DMS53 treated with DMSO at 0.1 percent for 48 hours (cell line): ENCODE data around the gene DNAH17.

Experiments
- DNase-seq: peaks from one replicate; lab custom pipeline; 2025; ENCODE audit not compliant: unreplicated experiment; lab: John Stamatoyannopoulos, UW

Gene DNAH17, protein sequence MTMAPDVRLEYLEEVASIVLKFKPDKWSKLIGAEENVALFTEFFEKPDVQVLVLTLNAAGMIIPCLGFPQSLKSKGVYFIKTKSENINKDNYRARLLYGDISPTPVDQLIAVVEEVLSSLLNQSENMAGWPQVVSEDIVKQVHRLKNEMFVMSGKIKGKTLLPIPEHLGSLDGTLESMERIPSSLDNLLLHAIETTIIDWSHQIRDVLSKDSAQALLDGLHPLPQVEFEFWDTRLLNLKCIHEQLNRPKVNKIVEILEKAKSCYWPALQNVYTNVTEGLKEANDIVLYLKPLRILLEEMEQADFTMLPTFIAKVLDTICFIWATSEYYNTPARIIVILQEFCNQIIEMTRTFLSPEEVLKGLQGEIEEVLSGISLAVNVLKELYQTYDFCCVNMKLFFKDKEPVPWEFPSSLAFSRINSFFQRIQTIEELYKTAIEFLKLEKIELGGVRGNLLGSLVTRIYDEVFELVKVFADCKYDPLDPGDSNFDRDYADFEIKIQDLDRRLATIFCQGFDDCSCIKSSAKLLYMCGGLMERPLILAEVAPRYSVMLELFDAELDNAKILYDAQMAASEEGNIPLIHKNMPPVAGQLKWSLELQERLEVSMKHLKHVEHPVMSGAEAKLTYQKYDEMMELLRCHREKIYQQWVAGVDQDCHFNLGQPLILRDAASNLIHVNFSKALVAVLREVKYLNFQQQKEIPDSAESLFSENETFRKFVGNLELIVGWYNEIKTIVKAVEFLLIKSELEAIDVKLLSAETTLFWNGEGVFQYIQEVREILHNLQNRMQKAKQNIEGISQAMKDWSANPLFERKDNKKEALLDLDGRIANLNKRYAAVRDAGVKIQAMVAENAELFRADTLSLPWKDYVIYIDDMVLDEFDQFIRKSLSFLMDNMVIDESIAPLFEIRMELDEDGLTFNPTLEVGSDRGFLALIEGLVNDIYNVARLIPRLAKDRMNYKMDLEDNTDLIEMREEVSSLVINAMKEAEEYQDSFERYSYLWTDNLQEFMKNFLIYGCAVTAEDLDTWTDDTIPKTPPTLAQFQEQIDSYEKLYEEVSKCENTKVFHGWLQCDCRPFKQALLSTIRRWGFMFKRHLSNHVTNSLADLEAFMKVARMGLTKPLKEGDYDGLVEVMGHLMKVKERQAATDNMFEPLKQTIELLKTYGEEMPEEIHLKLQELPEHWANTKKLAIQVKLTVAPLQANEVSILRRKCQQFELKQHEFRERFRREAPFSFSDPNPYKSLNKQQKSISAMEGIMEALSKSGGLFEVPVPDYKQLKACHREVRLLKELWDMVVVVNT (N-terminal part only)

DNA sequence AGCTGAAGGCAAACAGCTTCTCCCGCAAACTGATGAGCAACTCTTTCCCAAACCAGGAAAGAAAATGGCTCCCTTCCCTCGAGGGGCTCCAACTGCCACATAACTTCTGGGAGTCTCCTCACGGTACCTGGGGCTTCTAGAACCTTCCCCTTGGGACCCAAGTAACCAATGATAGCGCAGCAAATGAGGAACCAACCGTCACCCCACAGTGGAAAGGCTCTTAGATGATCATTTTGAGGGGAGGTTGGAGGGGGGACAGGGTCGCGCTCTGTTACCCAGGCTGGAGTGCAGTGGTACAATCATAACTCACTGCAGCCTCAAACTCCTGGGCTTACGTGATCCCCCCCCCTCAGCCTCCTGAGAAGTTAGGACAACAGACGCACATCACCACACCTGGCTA is at the start of gene DNAH17:
DNAH17 (minus strand) TSS at position 101 of the 400 bp plus-strand sequence. CDS start 2,339 bp downstream, outside the sequence.
- DNase-seq = no peak

DNA sequence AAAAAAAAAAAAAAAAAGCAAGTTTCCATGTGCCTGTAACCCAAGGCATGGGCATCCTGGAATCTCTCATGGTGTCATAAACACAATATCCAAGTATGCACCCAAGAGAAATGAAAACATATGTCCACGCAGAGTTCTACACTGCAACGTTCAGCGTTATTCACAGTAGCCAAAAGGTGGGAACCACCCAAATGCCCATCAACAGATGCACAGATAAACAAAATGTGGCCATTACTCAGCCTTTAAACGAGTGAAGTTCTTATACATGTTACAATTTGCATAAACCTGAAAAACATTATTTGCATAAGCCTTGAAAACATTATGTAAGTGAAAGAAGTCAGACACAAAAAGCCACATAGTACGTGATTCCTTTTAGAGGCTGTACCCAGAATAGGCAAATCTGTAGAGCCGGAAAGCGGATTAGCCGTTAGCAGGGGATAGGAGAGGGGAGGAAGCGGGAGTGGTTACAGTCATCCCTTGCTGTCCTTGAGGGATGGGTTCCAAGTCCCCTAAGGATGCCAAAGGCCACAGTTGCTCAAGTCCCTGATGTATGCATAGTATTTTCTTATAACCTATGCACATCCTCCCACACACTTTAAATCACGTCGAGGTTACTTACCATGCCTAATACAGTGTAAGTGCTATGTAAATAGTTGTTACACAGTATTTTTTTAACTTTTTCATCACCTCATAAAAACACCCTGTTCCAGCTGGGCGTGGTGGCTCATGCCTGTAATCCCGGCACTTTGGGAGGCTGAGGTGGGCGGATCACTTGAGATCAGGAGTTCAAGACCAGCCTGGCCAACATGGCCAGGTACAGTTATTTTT is 47.3 kb upstream of the DNAH17 start:
- DNase-seq = no peak

DNA sequence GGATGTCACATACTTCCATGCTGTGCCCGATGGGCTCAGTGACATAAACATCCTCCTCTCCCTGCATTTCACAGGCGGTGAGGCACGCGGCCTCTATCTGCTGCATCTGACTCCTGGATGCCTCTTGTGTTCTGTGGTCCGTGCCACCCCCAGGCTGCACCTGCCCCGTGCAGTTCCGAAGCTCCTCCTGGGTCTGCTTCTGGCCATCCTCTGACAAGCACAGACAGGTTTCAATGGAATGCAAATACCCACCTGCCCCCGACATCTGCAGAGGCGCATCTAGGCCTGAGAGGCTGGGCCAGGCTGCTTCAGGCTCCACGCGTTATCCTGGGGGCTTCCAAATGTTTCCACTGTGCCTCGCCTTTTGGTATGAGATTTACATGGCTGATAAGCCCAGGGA is 46.3 kb upstream of the DNAH17 start:
- DNase-seq = no peak

DNA sequence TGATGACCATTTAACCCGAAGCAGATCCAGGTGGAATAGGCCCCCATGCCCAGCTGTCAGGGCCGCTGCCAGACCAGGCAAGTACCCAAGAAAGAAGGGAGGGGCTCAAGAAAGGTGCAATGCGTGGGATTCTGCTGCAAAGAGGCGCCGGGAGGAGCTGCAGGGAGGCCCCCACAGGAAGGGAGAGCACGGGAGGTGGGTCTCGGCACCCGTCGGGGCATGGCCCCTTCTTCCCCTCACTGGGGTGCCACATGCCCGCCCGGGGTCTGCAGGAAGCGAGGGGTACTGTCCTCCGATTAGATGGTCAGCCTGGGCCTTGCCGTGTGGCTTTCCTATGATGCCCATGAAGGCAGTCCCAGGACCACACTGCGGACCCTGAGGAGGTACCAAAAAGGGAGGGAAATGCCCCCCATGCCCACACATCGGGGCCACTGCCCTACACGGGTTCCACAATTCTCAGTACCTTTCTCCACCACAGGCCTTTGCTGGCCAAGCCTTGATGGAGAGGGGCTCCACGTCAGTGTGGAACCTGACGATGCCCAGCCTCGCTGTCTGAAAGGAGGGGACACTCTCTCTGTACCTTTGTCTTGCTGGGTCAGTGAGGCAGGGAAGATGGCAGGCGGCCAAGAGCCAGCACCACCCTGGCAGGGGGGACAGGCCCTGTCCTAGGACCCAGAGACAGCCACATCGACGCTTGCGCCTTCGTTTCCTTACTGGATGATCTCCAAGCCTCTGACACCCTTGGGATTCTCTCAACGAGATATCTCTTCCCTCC is 45.5 kb upstream of the DNAH17 start:
- DNase-seq = no peak

DNA sequence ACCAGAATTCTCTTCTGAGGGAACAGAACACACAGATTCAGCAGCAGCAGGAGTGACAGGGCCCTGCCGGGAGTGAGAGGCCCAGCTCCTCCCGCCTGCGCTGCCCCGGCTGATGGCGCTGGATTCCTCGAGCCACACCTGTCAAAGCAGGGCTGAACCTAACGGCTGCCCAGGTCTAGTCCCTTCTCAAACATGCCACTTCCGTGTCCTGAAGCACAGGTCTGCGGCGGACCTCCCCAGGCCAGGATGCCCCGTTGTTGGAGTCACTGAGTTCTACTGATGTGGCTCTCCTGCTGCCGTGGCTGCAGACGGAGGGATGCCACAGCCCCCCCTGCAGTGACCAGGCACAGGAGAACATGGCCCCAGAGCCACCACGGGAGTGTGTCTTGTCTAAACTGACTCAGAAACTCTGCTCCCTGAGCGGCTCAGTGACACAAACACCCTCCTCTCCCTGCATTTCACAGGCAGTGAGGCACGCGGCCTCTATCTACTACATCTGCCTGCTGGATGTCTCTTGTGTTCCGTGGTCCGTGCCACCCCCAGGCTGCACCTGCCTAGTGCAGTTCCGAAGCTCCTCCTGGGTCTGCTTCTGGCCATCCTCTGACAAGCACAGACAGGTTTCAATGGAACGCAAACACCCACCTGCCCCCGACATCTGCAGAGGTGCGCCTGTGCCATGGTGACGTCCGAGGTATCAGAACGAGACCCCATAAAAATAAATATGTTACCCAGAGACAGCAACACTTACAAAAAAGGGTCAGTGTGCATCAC is 44.7 kb upstream of the DNAH17 start:
- no peak for DNase-seq

DNA sequence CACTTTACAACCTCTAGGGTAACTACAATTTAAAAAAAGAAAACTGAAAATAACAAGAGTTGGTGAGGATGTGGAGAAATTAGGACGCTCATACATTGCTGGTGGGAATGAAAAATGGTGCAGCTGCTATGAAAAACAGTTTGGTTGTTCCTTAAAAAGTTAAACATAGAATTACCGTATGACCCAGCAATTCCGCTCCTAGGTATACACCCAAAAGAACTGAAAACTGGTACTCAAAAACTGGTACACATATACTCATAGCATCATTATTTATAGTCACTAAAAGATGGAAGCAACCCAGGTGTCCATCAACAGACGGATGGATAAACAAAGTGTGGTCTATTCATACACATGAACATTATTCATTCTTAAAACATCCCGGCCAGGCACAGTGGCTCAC is 42.9 kb upstream of the DNAH17 start:
- DNase-seq = no peak

DNA sequence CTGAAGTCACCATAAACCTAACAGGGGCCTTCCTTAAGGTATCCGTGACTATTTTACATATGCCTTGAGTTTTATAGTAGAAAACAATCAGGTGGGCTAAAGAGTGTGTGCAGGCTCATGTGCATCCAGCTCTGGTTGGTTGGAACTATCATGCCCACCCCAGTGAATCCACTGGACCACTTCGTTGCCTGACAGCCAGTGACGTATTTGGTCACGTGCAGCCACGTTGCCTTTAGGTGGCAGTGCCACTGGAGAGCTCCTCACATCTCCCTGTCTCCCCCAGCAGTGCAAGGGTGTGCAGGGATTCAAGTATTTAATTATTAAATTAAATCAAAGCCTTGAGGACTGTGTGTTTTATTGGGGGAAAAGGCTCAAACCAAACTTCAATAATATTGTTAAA is 42.1 kb upstream of the DNAH17 start:
- no peak for DNase-seq

DNA sequence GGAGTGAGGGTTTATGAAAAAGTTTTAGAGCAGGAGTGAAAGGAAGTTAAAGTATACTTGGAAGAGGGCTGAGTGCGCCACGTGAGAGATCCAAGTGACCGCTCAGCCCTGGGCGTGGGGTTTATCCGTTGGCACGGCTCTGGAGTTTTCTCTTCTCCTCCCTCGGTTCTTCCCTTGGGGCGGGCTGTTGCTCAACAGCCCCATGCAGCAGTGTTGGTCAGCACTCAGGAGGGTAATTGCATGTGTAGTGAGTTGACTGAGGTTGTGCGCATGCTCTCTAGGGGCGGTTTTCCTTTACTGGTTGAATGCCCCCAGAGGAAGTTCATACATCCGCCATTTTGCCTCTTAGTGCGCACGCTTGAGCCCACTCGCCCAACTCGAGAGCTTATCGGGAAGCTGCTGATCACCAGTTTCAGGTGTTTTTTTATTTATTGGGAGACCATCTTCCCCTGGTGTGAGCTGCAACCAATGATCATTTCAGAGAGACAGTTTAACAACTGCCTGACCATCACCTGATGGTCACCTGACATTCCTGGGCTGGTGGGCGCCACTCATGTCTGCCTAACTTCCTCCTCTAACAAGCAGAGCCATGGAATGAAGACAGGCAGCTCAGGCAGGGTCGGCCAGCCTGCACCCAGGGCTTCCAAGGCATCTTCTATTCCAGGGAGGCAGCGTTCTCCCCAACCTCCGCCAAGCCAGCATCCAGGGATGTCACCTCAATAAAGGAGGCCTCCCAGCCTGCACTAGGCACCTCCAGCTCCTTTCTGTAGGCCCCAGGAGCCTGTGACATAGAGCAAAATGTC is 41.3 kb upstream of the DNAH17 start:
- no peak for DNase-seq

DNA sequence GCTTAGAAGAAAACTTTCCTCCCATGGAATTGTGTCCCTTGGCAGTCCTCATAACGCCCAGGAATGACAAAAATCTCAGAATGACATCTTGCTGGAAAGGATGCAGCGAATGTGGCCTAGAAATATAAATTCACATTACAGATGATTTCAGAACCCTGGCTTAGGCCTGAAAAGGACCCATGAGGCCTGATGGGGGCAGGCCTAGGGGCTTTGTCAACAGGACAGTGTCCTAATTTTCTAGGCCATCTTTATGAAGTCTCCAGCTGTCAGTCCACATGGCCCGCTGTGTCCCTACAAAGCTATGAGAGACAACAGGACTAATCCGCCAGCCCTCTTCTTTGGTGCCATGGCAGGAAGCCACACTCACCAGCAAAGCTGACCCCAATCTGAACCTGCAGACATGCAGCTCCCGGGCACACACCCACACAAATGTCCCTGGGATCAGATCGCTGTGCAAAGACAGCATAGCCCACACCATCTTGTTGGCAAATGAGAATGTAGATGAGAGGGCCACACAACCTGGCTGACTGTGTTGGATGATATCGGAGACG is 40.4 kb upstream of the DNAH17 start:
- no peak for DNase-seq

DNA sequence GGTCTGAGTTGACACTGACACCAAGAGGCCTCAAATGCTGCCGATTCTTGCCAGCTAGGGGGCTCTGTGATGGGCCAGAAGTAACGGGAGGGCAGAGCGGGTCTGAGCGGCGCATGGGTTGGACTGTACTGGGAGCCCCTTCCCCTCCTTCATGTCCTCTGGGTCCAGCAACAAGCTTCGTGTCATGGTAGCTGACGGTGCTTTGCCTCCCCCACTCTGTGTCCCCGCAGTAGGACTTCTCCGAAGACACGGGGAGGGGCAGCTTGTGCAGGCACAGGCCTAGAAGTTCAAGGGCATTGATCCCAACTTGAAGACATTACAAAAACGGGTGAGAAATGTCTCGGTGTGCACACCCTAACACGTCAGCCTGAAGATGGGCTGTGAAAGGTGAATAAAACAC is 39.8 kb upstream of the DNAH17 start:
- DNase-seq = no peak

DNA sequence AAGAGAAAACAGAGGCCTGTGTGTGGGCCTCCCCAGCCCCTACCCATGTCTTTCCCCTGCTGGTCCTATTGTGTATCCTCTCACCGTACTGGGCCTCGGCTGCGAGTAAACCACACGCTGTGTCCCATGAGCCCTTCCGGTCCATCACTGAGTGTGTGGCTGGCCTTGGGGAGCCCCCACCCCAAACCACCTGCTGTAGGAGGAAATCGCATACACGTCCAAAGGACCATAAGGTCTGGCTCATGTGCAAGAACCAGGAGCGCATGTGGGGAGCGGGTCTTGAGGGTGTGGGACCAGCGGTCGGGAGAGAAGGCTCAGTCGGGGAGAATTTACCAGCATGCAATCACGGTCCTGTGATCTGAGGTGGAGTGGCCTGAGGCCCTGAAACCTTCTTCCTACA is 38.4 kb upstream of the DNAH17 start:
- DNase-seq = no peak

DNA sequence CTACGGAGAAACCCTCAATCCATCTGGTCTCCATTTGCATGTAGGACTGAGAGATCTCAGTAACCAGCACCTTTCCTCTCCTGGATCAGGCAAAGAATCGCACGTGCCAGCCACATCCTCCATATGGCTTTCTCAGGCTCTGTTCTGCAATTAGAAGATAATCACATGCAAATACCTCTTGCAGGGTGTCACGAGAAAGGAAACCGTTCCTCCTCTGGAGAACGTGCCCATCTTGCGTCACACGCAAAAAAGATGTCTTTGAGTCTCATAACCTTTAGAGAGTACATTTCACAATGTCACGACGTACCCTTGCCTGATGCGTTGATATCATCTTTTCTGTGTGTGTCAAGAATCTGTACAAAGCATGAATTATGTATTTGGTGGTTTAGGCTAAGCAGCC is 36.2 kb upstream of the DNAH17 start:
- no peak for DNase-seq

DNA sequence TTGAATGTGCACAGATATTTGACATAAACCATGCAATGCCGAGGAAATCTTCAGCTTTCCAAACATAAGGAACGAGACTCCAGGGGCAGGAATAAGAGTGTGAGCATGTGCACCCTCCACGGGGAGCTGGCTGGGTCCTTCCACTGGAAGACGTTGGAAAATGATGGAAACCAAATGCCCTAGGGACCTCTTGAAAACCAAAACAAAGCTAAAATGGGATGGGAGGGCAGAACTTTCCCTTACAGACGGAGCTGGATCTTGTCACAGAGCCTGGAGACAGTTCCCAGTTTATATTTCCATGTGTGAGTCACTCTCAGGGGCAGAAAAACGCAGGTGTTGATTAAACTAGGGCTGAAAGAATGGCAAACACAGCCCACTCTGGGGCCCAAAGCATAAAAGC is 34.4 kb upstream of the DNAH17 start:
- no peak for DNase-seq

DNA sequence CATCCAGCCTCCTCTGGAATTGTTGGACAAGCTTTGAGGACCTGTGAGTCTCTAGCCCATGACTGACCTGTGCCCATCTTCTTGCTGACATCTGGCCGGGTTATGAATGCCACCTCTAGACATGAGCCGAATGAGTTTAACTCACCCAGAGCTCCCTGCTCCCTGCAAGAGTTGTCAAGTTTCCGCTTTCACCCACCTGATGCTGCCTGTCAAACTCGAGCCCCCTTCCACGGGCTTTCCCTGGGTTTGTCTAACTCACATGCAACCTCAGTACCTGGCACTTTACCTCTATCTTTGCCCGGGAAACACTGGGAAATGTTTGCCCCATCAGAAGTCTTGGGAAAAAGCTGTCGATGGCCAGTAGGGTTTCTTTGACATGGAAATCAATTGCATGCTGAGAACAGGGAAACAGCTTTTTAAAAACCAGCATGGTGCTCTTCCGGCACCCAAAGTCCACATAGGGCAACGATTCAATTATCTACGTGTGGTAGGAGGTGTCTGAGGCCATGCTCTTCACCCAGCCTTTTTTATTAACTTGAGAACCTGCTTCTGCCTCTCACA is 33.8 kb upstream of the DNAH17 start:
- DNase-seq = no peak

DNA sequence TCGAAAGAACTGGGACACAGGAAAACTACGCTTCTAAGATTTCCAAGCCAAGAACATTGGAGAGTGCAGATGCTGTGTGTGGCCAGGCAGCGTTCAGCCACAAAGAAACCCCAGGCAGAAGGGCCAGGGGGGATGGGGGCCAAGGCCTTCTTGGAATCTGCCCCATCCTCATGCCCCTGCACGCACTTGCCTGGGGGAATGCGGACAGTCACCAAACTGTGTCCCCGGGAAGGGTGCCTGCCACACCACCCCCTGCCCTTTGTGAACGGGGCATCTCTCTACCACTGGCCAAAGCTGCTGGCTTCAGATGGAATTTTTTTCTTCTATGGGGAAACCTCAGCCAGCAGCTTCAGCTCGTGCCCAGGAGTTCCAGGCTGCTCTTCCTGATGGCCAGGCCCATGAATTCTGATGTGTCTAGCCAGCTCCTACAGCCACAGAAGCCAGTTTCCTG is 32.0 kb upstream of the DNAH17 start:
- DNase-seq = no peak

DNA sequence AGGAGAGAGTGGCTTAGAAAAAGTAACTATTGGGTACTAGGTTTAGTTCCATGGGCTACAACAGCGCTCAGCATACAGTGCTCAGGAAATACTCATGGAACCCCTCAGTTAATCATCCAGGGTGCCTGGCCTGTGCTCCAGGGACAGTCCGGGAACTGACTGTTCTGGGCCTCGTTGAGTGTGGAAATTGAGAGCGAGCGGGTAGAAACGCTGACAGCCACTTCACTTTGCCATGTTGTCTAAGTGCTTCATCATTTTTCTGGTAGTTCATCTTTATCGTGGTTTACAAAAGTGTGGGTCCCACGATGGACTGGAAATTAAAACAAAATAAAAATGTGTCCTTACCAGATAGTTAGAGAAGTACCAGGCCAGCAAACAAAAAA is 31.6 kb upstream of the DNAH17 start:
- DNase-seq = no peak

DNA sequence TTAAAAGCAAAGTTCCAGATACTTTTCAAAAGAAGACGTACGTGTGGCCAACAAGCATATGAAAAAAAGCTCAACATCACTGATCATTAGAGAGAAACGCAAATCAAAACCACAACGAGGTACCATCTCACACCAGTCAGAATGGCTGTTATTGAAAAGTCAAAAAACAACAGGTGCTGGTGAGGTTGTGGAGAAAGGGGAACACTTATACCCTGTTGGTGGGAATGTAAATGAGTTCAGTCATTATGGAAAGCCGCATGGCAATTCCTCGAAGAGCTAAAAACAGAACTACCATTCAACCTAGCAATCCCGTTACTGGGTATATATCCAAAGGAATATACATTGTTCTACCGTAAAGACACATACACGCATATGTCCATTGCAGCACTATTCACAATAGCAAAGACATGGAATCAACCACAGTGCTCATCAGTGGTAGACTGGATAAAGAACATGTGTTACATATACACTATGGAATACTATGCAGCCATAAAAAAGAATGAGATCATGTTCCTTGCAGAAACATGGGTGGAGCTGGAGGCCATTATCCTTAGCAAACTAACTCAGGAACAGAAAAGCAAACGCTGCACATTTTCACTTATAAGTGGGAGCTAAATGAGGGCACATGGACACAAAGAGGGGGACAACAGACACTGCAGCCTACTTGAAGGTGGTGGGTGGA is 31.1 kb upstream of the DNAH17 start:
- no peak for DNase-seq
